H1 (cell line): ENCODE results near the gene GPC3.

Experiments used
- CEBPB ChIP-seq: IDR thresholded peaks from 2 replicates; pipeline ENCODE4 v1.6.1; 2012; ENCODE audit warnings: low read depth, low read length
- CTCF ChIP-seq, 3 experiments: IDR thresholded peaks; 1 replicate in 2 of 3; 2 replicates in 1 of 3; pipeline versions ENCODE4 v1.5.1 to v1.6.1; 2011; ENCODE audit warnings: low read length in 3 of 3, mild to moderate bottlenecking in 3 of 3, inconsistent platforms in 2 of 3, low read depth in 1 of 3, moderate library complexity in 1 of 3; ENCODE audit not compliant: insufficient read depth in 1 of 3; ENCODE audit errors: control extremely low read depth in 1 of 3
- EP300 ChIP-seq, 2 experiments: IDR thresholded peaks; 1 replicate in 1 of 2; 2 replicates in 1 of 2; pipeline ENCODE4 v1.6.1; 2011 to 2012; ENCODE audit warnings: low read depth in 2 of 2, low read length in 2 of 2, mild to moderate bottlenecking in 2 of 2, borderline replicate concordance in 1 of 2, inconsistent platforms in 1 of 2, moderate library complexity in 1 of 2
- GABPA ChIP-seq: IDR thresholded peaks from 2 replicates; pipeline ENCODE4 v1.6.1; 2011; ENCODE audit warnings: mild to moderate bottlenecking, low read length, moderate library complexity, borderline replicate concordance; ENCODE audit not compliant: insufficient read depth
- JUN ChIP-seq: IDR thresholded peaks from 2 replicates; pipeline ENCODE4 v1.6.1; 2011; ENCODE audit warnings: low read depth, mild to moderate bottlenecking, improper control_type of control experiment, low read length
- MAX ChIP-seq: IDR thresholded peaks from 2 replicates; pipeline ENCODE4 v1.6.1; 2012; ENCODE audit warnings: inconsistent platforms
- POLR2A ChIP-seq, 2 experiments: IDR thresholded peaks; 1 replicate in 1 of 2; 2 replicates in 1 of 2; pipeline ENCODE4 v1.6.1; 2011; ENCODE audit warnings: low read depth in 2 of 2, low read length in 2 of 2, mild to moderate bottlenecking in 2 of 2; ENCODE audit errors: control extremely low read depth in 1 of 2
- RBBP5 ChIP-seq: IDR thresholded peaks from 2 replicates; pipeline ENCODE4 v1.7.1; 2012; ENCODE audit warnings: low read depth, mild to moderate bottlenecking, inconsistent platforms, low read length, moderate library complexity, borderline replicate concordance
- RFX5 ChIP-seq: IDR thresholded peaks from 2 replicates; pipeline ENCODE4 v1.6.1; 2011; ENCODE audit warnings: low read depth, low read length, improper control_type of control experiment, borderline replicate concordance
- SP1 ChIP-seq: IDR thresholded peaks from 2 replicates; pipeline ENCODE4 v1.6.1; 2011; ENCODE audit warnings: low read depth, low read length
- TAF1 ChIP-seq: IDR thresholded peaks from 2 replicates; pipeline ENCODE4 v1.6.1; 2011; ENCODE audit warnings: mild to moderate bottlenecking, low read depth, low read length
- TAF7 ChIP-seq: optimal IDR thresholded peaks from 2 replicates; pipeline ENCODE3; 2011; ENCODE audit warnings: low read depth, mild to moderate bottlenecking, inconsistent platforms, low read length, moderate library complexity, borderline replicate concordance
- USF2 ChIP-seq: IDR thresholded peaks from 2 replicates; pipeline ENCODE4 v1.6.1; 2011; ENCODE audit warnings: low read length, improper control_type of control experiment

- TF ChIP-seq CEBPB: no peak
- TF ChIP-seq MAX: no peak
- no peak for TF ChIP-seq CTCF (IDR thresholded peaks at IDR 0.05; ENCODE audit: control extremely low read depth in 1 of 3, insufficient read depth in 1 of 3, low read depth in 1 of 3, low read length in 3 of 3)
- TF ChIP-seq POLR2A (IDR thresholded peaks at IDR 0.05; ENCODE audit: control extremely low read depth in 1 of 2, low read depth in 2 of 2, low read length in 2 of 2): no peak
- TF ChIP-seq TAF1: no peak
- no peak for TF ChIP-seq EP300 (IDR thresholded peaks at IDR 0.05; ENCODE audit: borderline replicate concordance in 1 of 2, low read depth in 2 of 2, low read length in 2 of 2)
- TF ChIP-seq RFX5: no peak
- no peak for TF ChIP-seq TAF7
- no peak for TF ChIP-seq RBBP5
- no peak for TF ChIP-seq JUN
- no peak for TF ChIP-seq GABPA
- no peak for TF ChIP-seq USF2
- TF ChIP-seq SP1: no peak
Measured at GRCh38 chrX:133563705-133564104, 421.7 kb downstream of the GPC3 start.
